SK-N-MC (cell line): ENCODE data around the gene APOA4.

Experiments used
- EZH2 ChIP-seq: fragments of 200-600 bp; sonication (generic); IDR thresholded peaks from one replicate; pipeline ENCODE4 v1.6.1; 2017; ENCODE audit warnings: antibody characterized with exemption
- FOXP2 ChIP-seq: optimal IDR thresholded peaks from 2 replicates; pipeline ENCODE3; 2011; ENCODE audit warnings: mild to moderate bottlenecking, moderate library complexity; ENCODE audit not compliant: insufficient read depth; ENCODE audit errors: extremely low read length, control extremely low read depth
- POLR2AphosphoS5 ChIP-seq: IDR thresholded peaks from 2 replicates; pipeline ENCODE4 v1.6.1; 2012; ENCODE audit warnings: mild to moderate bottlenecking, low read depth, low read length, borderline replicate concordance

DNA sequence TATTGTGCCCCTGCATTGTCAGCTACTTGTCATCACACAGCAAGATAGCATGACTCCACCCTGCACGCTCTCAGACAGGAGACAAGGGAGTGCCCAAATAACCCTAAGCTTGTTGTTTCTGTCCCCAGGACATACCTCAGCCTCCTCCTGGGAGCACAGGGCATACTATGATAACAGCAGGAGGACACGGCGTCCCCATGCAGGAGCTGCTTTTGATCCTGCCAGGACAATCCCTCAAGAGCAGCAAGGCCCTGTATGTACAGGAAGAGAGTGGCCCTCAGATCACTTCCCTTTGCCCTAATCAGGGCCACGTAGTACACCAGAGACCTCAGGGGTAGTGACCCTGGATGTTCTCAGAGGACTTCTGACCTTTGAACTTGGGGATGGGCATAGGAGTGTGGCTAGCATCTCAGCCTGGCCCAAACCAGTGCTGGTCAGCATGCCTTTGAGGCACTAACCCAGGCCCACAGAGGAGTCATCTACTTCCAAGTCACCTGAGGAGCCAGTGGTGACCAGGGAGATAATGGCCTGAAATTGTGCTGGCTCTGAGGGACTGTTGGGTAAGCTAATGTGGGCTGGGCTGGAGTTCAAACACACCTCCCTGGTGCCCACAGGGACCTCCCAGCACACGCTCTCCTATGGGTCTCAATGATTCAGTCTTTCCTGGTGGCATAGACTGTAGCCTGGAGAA, 9.2 kb downstream of the APOA4 start:
- no peak for TF ChIP-seq EZH2
- no peak for TF ChIP-seq POLR2AphosphoS5
- no peak for TF ChIP-seq FOXP2
